NCI-H128 (cell line): ENCODE data around the gene TMOD2.

ENCODE experiments used
- DNase-seq: peaks from one replicate; lab custom pipeline; 2025; ENCODE audit not compliant: unreplicated experiment; lab: John Stamatoyannopoulos, UW

TMOD2 gene

GRCh38 chr15:51812598-51812997, 61.2 kb downstream of the TMOD2 start:
- no peak for DNase-seq

- no peak for DNase-seq
These were observed 63.2 kb downstream of the TMOD2 start for GRCh38 chr15:51814606-51815005.

- no peak for DNase-seq
These were observed 65.2 kb downstream of the TMOD2 start for GRCh38 chr15:51816611-51817010.

- no peak for DNase-seq
These were observed 66.8 kb downstream of the TMOD2 start for GRCh38 chr15:51818150-51818549.

- DNase-seq, result no peak
These were observed 74.3 kb downstream of the TMOD2 start for GRCh38 chr15:51825698-51826097.

- DNase-seq, result no peak
These were observed 77.4 kb downstream of the TMOD2 start for GRCh38 chr15:51828621-51829375.

- peak; percentile 58 for DNase-seq
These were observed 78.2 kb downstream of the TMOD2 start, which contains the start of gene TMOD3 for GRCh38 chr15:51829376-51830275. TMOD3 (plus strand) TSS chr15:51829653; CDS start chr15:51862885, 33,232 bp downstream.

- no peak for DNase-seq
These were observed 78.9 kb downstream of the TMOD2 start for GRCh38 chr15:51830276-51830806.

GRCh38 chr15:51833772-51834171, 82.4 kb downstream of the TMOD2 start:
- no peak for DNase-seq

- DNase-seq, result no peak
These were observed 86.4 kb downstream of the TMOD2 start for GRCh38 chr15:51837792-51838251.

GRCh38 chr15:51838270-51838669, 86.9 kb downstream of the TMOD2 start:
- no peak for DNase-seq

- DNase-seq, result no peak
These were observed 89.3 kb downstream of the TMOD2 start for GRCh38 chr15:51840692-51841091.

- DNase-seq, result no peak
These were observed 90.1 kb downstream of the TMOD2 start for GRCh38 chr15:51841406-51842040.

GRCh38 chr15:51842265-51842664, 90.9 kb downstream of the TMOD2 start:
- no peak for DNase-seq

- DNase-seq, result no peak
These were observed 91.7 kb downstream of the TMOD2 start for GRCh38 chr15:51842852-51843737.

GRCh38 chr15:51844747-51845426, 93.5 kb downstream of the TMOD2 start:
- no peak for DNase-seq

GRCh38 chr15:51846066-51846462, 94.7 kb downstream of the TMOD2 start:
- no peak for DNase-seq

- no peak for DNase-seq
These were observed 95.2 kb downstream of the TMOD2 start for GRCh38 chr15:51846463-51847230.

- DNase-seq, result no peak
These were observed 97.4 kb downstream of the TMOD2 start for GRCh38 chr15:51848811-51849210.
